Measurements from ENCODE around the gene RCBTB1. TPM values are rescaled to one million over a fixed set of nuclear protein-coding genes. Genes with fewer than 3 reads are reported as not detected.
"Not testable (repeated sequence)": the region's sequence is repeated elsewhere in the genome, so short reads cannot be mapped to it uniquely, and the experiment has no call there.

RCBTB1 gene
- total RNA-seq, 1 donor from 2014 or later = 24.9 TPM

GRCh38 chr13:49499889-49500660 lies 85.3 kb downstream of the RCBTB1 start:
- Histone ChIP-seq H3K27ac (peak overlapping the region; percentile 13), H3K27me3 (ENCODE audit: low read depth) (no peaks in the 10 kb centered on the region), H3K4me3 (no peak overlapping the region), H3K9me3 (no peaks in the 10 kb centered on the region), H3K36me3 (peaks cover 3% of the 10 kb centered on the region), H3K4me1 (peaks cover 4% of the 10 kb centered on the region)
- no peak for TF ChIP-seq CTCF (IDR thresholded peaks at IDR 0.05)
- no peak for DNase-seq
- intact Hi-C loops (cut with DNase I) = no loop called here
- ATAC-seq = no peak

- no peak for TF ChIP-seq CTCF (IDR thresholded peaks at IDR 0.05)
- Histone ChIP-seq H3K27ac (no peak overlapping the region), H3K9me3 (no peaks in the 10 kb centered on the region), H3K4me3 (no peak overlapping the region), H3K36me3 (peaks cover 3% of the 10 kb centered on the region), H3K27me3 (ENCODE audit: low read depth) (no peaks in the 10 kb centered on the region), H3K4me1 (peaks cover 4% of the 10 kb centered on the region)
- no peak for DNase-seq
- no peak for ATAC-seq
- intact Hi-C loops (cut with DNase I) = no loop called here
These were observed 87.2 kb downstream of the RCBTB1 start for GRCh38 chr13:49498206-49498605.

- TF ChIP-seq CTCF (IDR thresholded peaks at IDR 0.05) = no peak
- no peak overlapping the region for H3K4me3 ChIP-seq
- no peaks in the 10 kb centered on the region for H3K9me3 ChIP-seq
- H3K36me3 ChIP-seq = peaks cover 3% of the 10 kb centered on the region
- peaks cover 4% of the 10 kb centered on the region for H3K4me1 ChIP-seq
- peak overlapping the region; percentile 31 for H3K27ac ChIP-seq
- ATAC-seq (no peak), DNase-seq (no peak)
- intact Hi-C loops (cut with DNase I) = no loop called here
- no peaks in the 10 kb centered on the region for H3K27me3 ChIP-seq (ENCODE audit: low read depth)
These were observed 88.1 kb downstream of the RCBTB1 start for GRCh38 chr13:49497272-49497671.

GRCh38 chr13:49496837-49497236 lies 88.5 kb downstream of the RCBTB1 start:
- ATAC-seq; H3K9me3 ChIP-seq; H3K4me1 ChIP-seq; H3K27me3 ChIP-seq (ENCODE audit: low read depth); H3K36me3 ChIP-seq; intact Hi-C loops (cut with DNase I); H3K4me3 ChIP-seq; DNase-seq: not testable (repeated sequence)
- H3K27ac ChIP-seq = peak overlapping the region; percentile 96

- ATAC-seq (peak; percentile 93 to 96), DNase-seq (peak; percentile 93)
- H3K4me3 ChIP-seq = peak within 1 kb of the TSS; percentile 67
- H3K27ac ChIP-seq = peak within 1 kb of the TSS; percentile 96
- H3K4me1 ChIP-seq = peaks cover 4% of the 10 kb centered on the region
- peaks cover 5% of the 10 kb centered on the region for H3K36me3 ChIP-seq
- peak; percentile 17 for TF ChIP-seq CTCF (IDR thresholded peaks at IDR 0.05)
- no peaks in the 10 kb centered on the region for H3K9me3 ChIP-seq
- no peaks in the 10 kb centered on the region for H3K27me3 ChIP-seq (ENCODE audit: low read depth)
- intact Hi-C loops (cut with DNase I) = no loop called here
These were observed 89.3 kb downstream of the RCBTB1 start, which contains the start of gene PHF11 for GRCh38 chr13:49495783-49496762. TSS of gene PHF11 (plus strand) at chr13:49495953. CDS start at chr13:49496002, 49 bp downstream.
